Endothelial cell of umbilical vein (primary cell): Measurements from ENCODE around the gene MTFR1L. TPM values are rescaled to one million over a fixed set of nuclear protein-coding genes. Genes with fewer than 3 reads are reported as not detected.

ENCODE experiments used
- BruUV-seq: library from RNA; stranded (reverse); fragments of 400-500 nt; replicated peaks from 2 replicates; lab custom pipeline; 2021; lab: Mats Ljungman, UMichigan
- CTCF ChIA-PET: fragments of 300-600, 350-600 bp; sonication (Branson Sonifier 250); formaldehyde crosslinking; loops from one replicate; lab custom pipeline; 2021; ENCODE audit warnings: antibody characterized with exemption, inconsistent platforms; lab: Charles Lee
- POLR2A ChIA-PET: fragments of 300-600, 350-600 bp; sonication (Branson Sonifier 250); formaldehyde crosslinking; loops from one replicate; lab custom pipeline; 2021; ENCODE audit warnings: antibody characterized with exemption, inconsistent platforms; lab: Charles Lee
- DNase-seq: peaks from one replicate; pipeline ENCODE4 v3.0.0-alpha.2; 2011; ENCODE audit warnings: low read depth, low spot score
- FAIRE-seq: peaks from 2 replicates; lab custom pipeline; 2011; peaks lifted over from hg19 to GRCh38; lab: Jason Lieb, UNC
- H2AFZ ChIP-seq: 2 replicates; pipeline ENCODE4 v1.6.0; 2012; ENCODE audit warnings: low read depth, low read length, control low read depth, inconsistent platforms
- H3K27ac ChIP-seq: 2 replicates; pipeline ENCODE4 v1.5.1; 2011; ENCODE audit warnings: low read depth, mild to moderate bottlenecking, control low read depth, low read length, moderate library complexity; ENCODE audit not compliant: insufficient read depth
- H3K27me3 ChIP-seq, 2 experiments: 2 replicates each; pipeline versions ENCODE4 v1.6.0 to v1.6.1; 2011; ENCODE audit warnings: low read length in 2 of 2, mixed read lengths in 1 of 2; ENCODE audit not compliant: control insufficient read depth in 2 of 2, insufficient read depth in 2 of 2
- H3K36me3 ChIP-seq, 2 experiments: 2 replicates in 1 of 2; 3 replicates in 1 of 2; pipeline ENCODE4 v1.5.1; 2011; ENCODE audit warnings: low read length in 2 of 2, mild to moderate bottlenecking in 1 of 2, moderate library complexity in 1 of 2; ENCODE audit not compliant: control insufficient read depth in 2 of 2, insufficient read depth in 2 of 2; ENCODE audit errors: extremely low read depth in 1 of 2
- H3K4me1 ChIP-seq: 3 replicates; pipeline ENCODE4 v1.5.1; 2011; ENCODE audit warnings: mild to moderate bottlenecking, low read length; ENCODE audit not compliant: control insufficient read depth, insufficient read depth; ENCODE audit errors: extremely low read depth
- H3K4me2 ChIP-seq: 2 replicates; pipeline ENCODE4 v1.6.1; 2011; ENCODE audit warnings: low read length, control low read depth, mixed read lengths; ENCODE audit not compliant: insufficient read depth
- H3K4me3 ChIP-seq, 3 experiments: fragments of 200-600 bp in 1 of 3; sonication (generic), shearing (Covaris generic) in 1 of 3; replicated peaks in 1 of 3; 2 replicates each; pipeline ENCODE4 v1.5.1; 2011 to 2016; ENCODE audit warnings: control low read depth in 3 of 3, low read length in 3 of 3, mild to moderate bottlenecking in 2 of 3, inconsistent platforms in 1 of 3, low read depth in 1 of 3, moderate library complexity in 1 of 3; ENCODE audit not compliant: insufficient read depth in 1 of 3
- H3K79me2 ChIP-seq: 2 replicates; pipeline ENCODE4 v1.6.0; 2012; ENCODE audit warnings: low read length, inconsistent platforms; ENCODE audit not compliant: control insufficient read depth, insufficient read depth
- H3K9ac ChIP-seq: replicated peaks from 2 replicates; pipeline ENCODE3; 2011; ENCODE audit warnings: low read length, control low read depth; ENCODE audit not compliant: insufficient read depth; ENCODE audit errors: extremely low read depth
- H3K9me1 ChIP-seq: replicated peaks from 3 replicates; pipeline ENCODE4 v1.6.0; 2011; ENCODE audit warnings: mild to moderate bottlenecking, low read length; ENCODE audit not compliant: control insufficient read depth, insufficient read depth; ENCODE audit errors: extremely low read depth
- H3K9me3 ChIP-seq: replicated peaks from 2 replicates; pipeline ENCODE4 v1.5.1; 2012; ENCODE audit warnings: low read length, inconsistent platforms; ENCODE audit not compliant: control insufficient read depth, insufficient read depth
- H4K20me1 ChIP-seq: replicated peaks from 2 replicates; pipeline ENCODE3; 2011; ENCODE audit warnings: mild to moderate bottlenecking, low read length; ENCODE audit not compliant: control insufficient read depth, insufficient read depth; ENCODE audit errors: extremely low read depth
- CTCF ChIP-seq, 2 donors: IDR thresholded peaks; 1 replicate in 1 of 2; 2 replicates in 1 of 2; pipeline ENCODE4 v1.5.1; 2011; ENCODE audit warnings: low read length in 2 of 2, mild to moderate bottlenecking in 2 of 2, moderate library complexity in 2 of 2, control low read depth in 1 of 2, inconsistent platforms in 1 of 2, low read depth in 1 of 2; ENCODE audit not compliant: insufficient read depth in 1 of 2; ENCODE audit errors: extremely low read depth in 1 of 2
- EZH2 ChIP-seq: IDR thresholded peaks from 2 replicates; pipeline ENCODE4 v1.6.1; 2012; ENCODE audit warnings: borderline replicate concordance, low read depth, mild to moderate bottlenecking, moderate library complexity, low read length, inconsistent platforms; ENCODE audit not compliant: severe bottlenecking
- FOS ChIP-seq: IDR thresholded peaks from 2 replicates; pipeline ENCODE4 v1.6.1; 2011; ENCODE audit warnings: mild to moderate bottlenecking, low read length, moderate library complexity, borderline replicate concordance; ENCODE audit not compliant: insufficient read depth
- GATA2 ChIP-seq: IDR thresholded peaks from 2 replicates; pipeline ENCODE4 v1.7.0; 2011; ENCODE audit warnings: low read depth, mild to moderate bottlenecking, moderate library complexity, mixed read lengths, low read length; ENCODE audit not compliant: insufficient read length, insufficient read depth
- JUN ChIP-seq: IDR thresholded peaks from 2 replicates; pipeline ENCODE4 v1.6.1; 2011; ENCODE audit warnings: borderline replicate concordance, low read depth; ENCODE audit not compliant: insufficient read length, insufficient read depth
- MAX ChIP-seq: IDR thresholded peaks from 2 replicates; pipeline ENCODE4 v1.6.1; 2011; ENCODE audit not compliant: insufficient read depth, insufficient read length
- MYC ChIP-seq: IDR thresholded peaks from one replicate; pipeline ENCODE4 v1.6.1; 2011; ENCODE audit warnings: mild to moderate bottlenecking, low read depth, low read length
- POLR2A ChIP-seq: IDR thresholded peaks from 2 replicates; pipeline ENCODE4 v1.6.1; 2012; ENCODE audit warnings: low read depth, mild to moderate bottlenecking, control low read depth, low read length
- POLR2AphosphoS5 ChIP-seq: IDR thresholded peaks from 2 replicates; pipeline ENCODE4 v1.6.1; 2012; ENCODE audit warnings: low read depth, mild to moderate bottlenecking, control low read depth, low read length, moderate library complexity; ENCODE audit not compliant: insufficient read depth
- dilution Hi-C: fragments of 300-500 bp; cut with MboI; formaldehyde crosslinking; loops from one replicate; pipeline ENCODE4 v1.15.0; 2019; ENCODE audit warnings: low sequenced_read_pairs; ENCODE audit not compliant: extremely low pct_ligation_motif_present
- intact Hi-C: fragments of 100-400 bp; cut with micrococcal nuclease; formaldehyde crosslinking; loops from one replicate; pipeline ENCODE4 v1.10.0; 2022
- polyA plus RNA-seq, 4 experiments: library from polyadenylated mRNA; depleted of rRNA in 3 of 4; stranded (reverse) in 3 of 4; unstranded in 1 of 4; fragments of >200 nt; gene quantifications; 2 replicates each; pipeline versions ENCODE4 v1.2.1 to v1.2.3, GENCODE V29; 2011 to 2012; ENCODE audit warnings: missing spikeins in 1 of 4
- total RNA-seq: library from RNA; stranded (reverse); gene quantifications from 2 replicates; pipeline ENCODE4 v1.2.3, GENCODE V29; 2021

MTFR1L gene
- total and polyA plus RNA-seq, 2 donors (not counting 3 experiments of a cell fraction or from before 2014, with no cell fraction given), result 34.8 to 45.5 TPM

GRCh38 chr1:25792115-25792514, 27.6 kb upstream of the MTFR1L start:
- TF ChIP-seq POLR2AphosphoS5 (no peak), GATA2 (no peak), FOS (no peak), MYC (no peak), MAX (no peak), EZH2 (no peak), JUN (no peak), POLR2A (no peak), CTCF (IDR thresholded peaks at IDR 0.05; ENCODE audit: extremely low read depth in 1 of 2, insufficient read depth in 1 of 2, low read depth in 1 of 2, low read length in 2 of 2) (no peak)
- Histone ChIP-seq H3K36me3 (no peaks in the 10 kb centered on the region), H3K27ac (no peak overlapping the region), H3K4me2 (no peak overlapping the region), H3K9ac (no peak overlapping the region), H3K4me1 (no peaks in the 10 kb centered on the region), H4K20me1 (no peaks in the 10 kb centered on the region), H3K9me3 (no peaks in the 10 kb centered on the region), H3K4me3 (no peak overlapping the region), H3K79me2 (no peaks in the 10 kb centered on the region), H2AFZ (no peak overlapping the region), H3K27me3 (peaks cover 0 to 1% of the 10 kb centered on the region in 2 experiments), H3K9me1 (no peaks in the 10 kb centered on the region)
- BruUV-seq, result no TSS peak
- ChIA-PET CTCF (interaction anchor here (0.9 to 7.4 kb wide), 3 partner anchors 18 to 212 kb away, joined by 3 to 80 read pairs (median 4); no protein-coding TSS in a partner anchor), POLR2A (no interaction called here)
- FAIRE-seq (no peak), DNase-seq (no peak)
- dilution Hi-C loops (no loop called here), intact Hi-C loops (no loop called here)
